GOT3 (cell line): ENCODE measurements around the gene PSMF1.
"Not testable (repeated sequence)": the region's sequence is repeated elsewhere in the genome, so short reads cannot be mapped to it uniquely, and the experiment has no call there.

Experiments
- DNase-seq: peaks from one replicate; lab custom pipeline; 2025; ENCODE audit warnings: mixed read lengths; lab: John Stamatoyannopoulos, UW

The PSMF1 gene

GRCh38 chr20:1215386-1216170 lies 97.2 kb downstream of the PSMF1 start:
- no peak for DNase-seq

- DNase-seq = not testable (repeated sequence)
Observed at GRCh38 chr20:1216527-1217427, 98.4 kb downstream of the PSMF1 start.
